Rectal smooth muscle tissue (tissue), 1 donor: ENCODE results near the gene PFKL.

Source experiments
- H3K27ac ChIP-seq: one replicate; pipeline ENCODE4 v1.7.0; 2013; ENCODE audit warnings: low read depth, low read length, inconsistent platforms
- H3K27me3 ChIP-seq: one replicate; pipeline ENCODE4 v1.7.0; 2013; ENCODE audit warnings: low read length; ENCODE audit not compliant: control insufficient read depth, insufficient read depth
- H3K36me3 ChIP-seq: one replicate; pipeline ENCODE4 v1.7.0; 2013; ENCODE audit warnings: low read length; ENCODE audit not compliant: control insufficient read depth, insufficient read depth
- H3K4me1 ChIP-seq: one replicate; pipeline ENCODE4 v1.7.0; 2013; ENCODE audit warnings: low read length; ENCODE audit not compliant: control insufficient read depth, insufficient read depth
- H3K4me3 ChIP-seq: one replicate; pipeline ENCODE4 v1.7.0; 2013; ENCODE audit warnings: low read length
- H3K9ac ChIP-seq: one replicate; pipeline ENCODE4 v1.7.0; 2013; ENCODE audit warnings: low read length

PFKL gene

DNA sequence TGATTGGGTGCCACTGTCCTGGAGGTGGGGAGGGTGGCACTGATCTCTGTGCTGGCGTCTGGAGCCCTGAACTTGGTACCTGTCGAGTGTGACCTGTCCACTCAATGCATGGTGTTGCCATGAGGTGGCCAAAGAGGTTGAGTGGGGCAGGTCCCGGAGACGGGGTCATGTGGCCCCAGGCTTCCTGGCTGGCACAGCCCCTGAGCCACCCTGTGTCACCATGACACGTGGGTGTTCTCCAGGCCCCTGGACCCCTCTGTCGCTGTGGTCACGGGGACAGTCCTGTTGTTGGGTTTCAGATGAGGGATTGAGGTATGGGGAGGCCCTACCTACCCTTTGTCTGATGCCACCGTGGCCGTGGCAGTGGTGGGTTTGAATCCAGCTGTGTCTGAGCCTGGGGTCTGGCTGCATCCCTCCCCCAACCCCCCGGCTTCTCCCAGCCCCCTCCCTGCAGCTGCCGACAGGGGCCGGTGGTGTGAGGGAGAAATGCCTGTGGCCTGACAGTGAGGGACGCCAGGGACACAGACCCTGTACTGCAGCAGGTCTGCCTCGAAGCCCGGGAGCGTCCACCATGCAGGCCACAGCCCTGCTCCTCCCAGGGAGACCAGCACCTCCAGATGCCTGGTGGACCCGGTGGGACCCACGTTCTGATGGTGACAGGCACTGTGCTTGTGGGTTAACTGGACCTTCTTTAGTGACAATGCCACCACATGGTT lies 65.6 kb downstream of the PFKL start:
- Histone ChIP-seq H3K4me1 (no peaks in the 10 kb centered on the region), H3K27ac (no peak overlapping the region), H3K9ac (no peak overlapping the region), H3K4me3 (no peak overlapping the region), H3K27me3 (peaks cover 13% of the 10 kb centered on the region), H3K36me3 (no peaks in the 10 kb centered on the region)

GRCh38 chr21:44365967-44366585 lies 66.2 kb downstream of the PFKL start:
- Histone ChIP-seq H3K4me1 (no peaks in the 10 kb centered on the region), H3K9ac (no peak overlapping the region), H3K4me3 (no peak overlapping the region), H3K27ac (no peak overlapping the region), H3K36me3 (no peaks in the 10 kb centered on the region), H3K27me3 (peaks cover 17% of the 10 kb centered on the region)

GRCh38 chr21:44366586-44367211 lies 66.8 kb downstream of the PFKL start:
- no peaks in the 10 kb centered on the region for H3K36me3 ChIP-seq
- peaks cover 17% of the 10 kb centered on the region for H3K27me3 ChIP-seq
- no peak overlapping the region for H3K9ac ChIP-seq
- H3K4me1 ChIP-seq, result no peaks in the 10 kb centered on the region
- H3K4me3 ChIP-seq, result no peak overlapping the region
- no peak overlapping the region for H3K27ac ChIP-seq

GRCh38 chr21:44368711-44369446 lies 69.0 kb downstream of the PFKL start:
- Histone ChIP-seq H3K27me3 (peaks cover 16% of the 10 kb centered on the region), H3K27ac (no peak overlapping the region), H3K4me3 (no peak overlapping the region), H3K36me3 (no peaks in the 10 kb centered on the region), H3K4me1 (no peaks in the 10 kb centered on the region), H3K9ac (no peak overlapping the region)

DNA sequence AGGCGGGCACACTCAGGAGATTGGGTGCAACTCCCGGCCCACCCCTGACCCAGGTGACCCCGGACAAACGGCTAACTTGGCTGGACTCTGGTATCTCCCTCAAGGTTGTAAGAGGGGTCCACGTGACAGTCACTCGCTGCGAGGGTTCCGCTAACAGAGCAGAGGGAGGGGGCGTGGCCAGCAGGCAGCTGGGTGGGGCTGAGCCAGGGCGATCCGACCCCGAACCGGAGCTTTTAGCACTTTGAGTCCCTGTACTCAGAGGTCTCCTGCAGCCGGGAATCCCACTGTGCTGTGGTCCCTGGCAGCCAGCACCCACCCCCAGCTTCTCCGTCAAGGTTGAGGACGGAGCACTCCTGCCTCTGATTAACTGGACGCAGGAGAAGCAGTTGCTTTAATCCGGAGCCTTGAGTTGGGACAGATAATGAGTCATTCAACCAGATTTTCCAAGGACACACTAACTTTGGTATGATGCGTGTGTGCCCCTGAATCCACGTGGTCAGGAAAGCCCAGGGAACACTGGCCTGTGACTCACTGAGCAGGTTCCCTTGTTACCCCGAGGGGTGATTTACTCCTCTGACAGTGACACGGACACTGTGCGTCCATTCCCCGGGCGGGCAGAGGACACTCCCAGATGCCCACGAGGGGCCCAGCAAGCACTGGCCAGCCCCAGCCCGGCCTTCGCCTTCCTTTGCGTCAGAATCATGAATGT lies 70.3 kb downstream of the PFKL start:
- Histone ChIP-seq H3K36me3 (no peaks in the 10 kb centered on the region), H3K27ac (no peak overlapping the region), H3K27me3 (peaks cover 13% of the 10 kb centered on the region), H3K4me1 (no peaks in the 10 kb centered on the region), H3K4me3 (peak overlapping the region; percentile 27), H3K9ac (no peak overlapping the region)

- H3K27ac ChIP-seq, result no peak overlapping the region
- no peak overlapping the region for H3K9ac ChIP-seq
- no peak overlapping the region for H3K4me3 ChIP-seq
- H3K4me1 ChIP-seq, result no peaks in the 10 kb centered on the region
- H3K27me3 ChIP-seq, result peaks cover 13% of the 10 kb centered on the region
- no peaks in the 10 kb centered on the region for H3K36me3 ChIP-seq
These were observed 71.0 kb downstream of the PFKL start for GRCh38 chr21:44370786-44371410.

DNA sequence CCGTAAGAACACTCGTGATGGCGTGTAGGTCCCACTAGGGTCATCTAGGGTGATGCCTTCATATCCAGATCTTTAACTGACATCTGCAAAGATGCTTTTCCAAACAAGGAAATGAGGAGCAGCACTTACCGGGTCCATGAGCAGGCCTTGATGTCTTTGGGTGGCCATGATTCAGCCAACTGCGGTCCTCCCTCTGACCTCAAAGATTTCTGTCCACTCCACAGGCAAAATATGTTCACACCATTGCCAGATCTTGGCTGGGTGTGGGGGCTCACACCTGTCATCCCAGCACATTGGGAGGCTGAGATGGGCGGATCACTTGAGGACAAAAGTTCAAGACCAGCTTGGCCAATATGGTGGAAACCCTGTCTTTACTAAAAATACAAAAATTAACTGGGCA lies 71.7 kb downstream of the PFKL start:
- no peak overlapping the region for H3K4me3 ChIP-seq
- H3K9ac ChIP-seq, result no peak overlapping the region
- H3K36me3 ChIP-seq, result no peaks in the 10 kb centered on the region
- no peak overlapping the region for H3K27ac ChIP-seq
- peaks cover 13% of the 10 kb centered on the region for H3K27me3 ChIP-seq
- H3K4me1 ChIP-seq, result no peaks in the 10 kb centered on the region

DNA sequence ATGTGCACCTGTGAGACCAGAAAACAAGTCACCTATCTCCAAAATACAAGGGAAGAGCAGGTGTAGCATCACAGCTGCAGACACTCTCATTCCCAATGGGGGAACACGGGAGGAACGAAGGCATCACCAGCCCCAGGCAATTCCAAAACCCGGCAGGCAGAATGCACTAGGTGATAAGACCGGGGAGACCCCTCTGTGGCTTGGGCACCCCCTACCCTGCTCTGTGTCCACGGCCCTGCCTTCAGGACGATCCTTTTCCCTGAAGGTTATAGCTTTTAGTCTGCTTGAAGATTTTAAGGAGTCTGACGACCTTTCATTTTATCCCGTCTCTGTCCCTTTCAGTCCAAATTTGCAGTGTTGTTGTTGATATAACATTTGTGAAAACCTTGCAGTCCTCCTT lies 72.8 kb downstream of the PFKL start:
- Histone ChIP-seq H3K36me3 (no peaks in the 10 kb centered on the region), H3K27me3 (peaks cover 13% of the 10 kb centered on the region), H3K27ac (no peak overlapping the region), H3K9ac (no peak overlapping the region), H3K4me3 (no peak overlapping the region), H3K4me1 (no peaks in the 10 kb centered on the region)

GRCh38 chr21:44374601-44375280 lies 74.9 kb downstream of the PFKL start:
- Histone ChIP-seq H3K27ac (no peak overlapping the region), H3K9ac (no peak overlapping the region), H3K4me1 (no peaks in the 10 kb centered on the region), H3K4me3 (no peak overlapping the region), H3K27me3 (peaks cover 4% of the 10 kb centered on the region), H3K36me3 (no peaks in the 10 kb centered on the region)

DNA sequence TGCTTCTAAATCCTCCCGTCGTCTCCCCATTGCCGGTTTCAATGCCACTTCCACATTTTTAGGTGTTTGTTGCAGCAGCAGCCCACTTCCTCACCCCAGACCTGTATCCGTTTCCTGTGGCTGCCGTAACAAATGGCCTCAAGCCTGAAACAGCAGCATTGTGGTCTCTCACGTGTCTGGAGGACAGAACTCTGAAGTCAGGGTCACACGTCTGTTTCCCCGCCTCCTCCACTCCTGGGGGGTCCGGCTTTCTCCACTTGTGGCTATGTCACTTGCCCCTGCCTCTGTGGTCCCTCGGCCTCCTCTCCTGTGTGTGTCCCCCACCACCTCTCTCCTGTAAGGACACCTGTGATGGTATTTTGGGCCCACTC lies 75.4 kb downstream of the PFKL start:
- H3K9ac ChIP-seq, result no peak overlapping the region
- H3K36me3 ChIP-seq, result no peaks in the 10 kb centered on the region
- H3K27ac ChIP-seq, result no peak overlapping the region
- H3K4me1 ChIP-seq, result no peaks in the 10 kb centered on the region
- H3K4me3 ChIP-seq, result no peak overlapping the region
- H3K27me3 ChIP-seq, result peaks cover 4% of the 10 kb centered on the region

DNA sequence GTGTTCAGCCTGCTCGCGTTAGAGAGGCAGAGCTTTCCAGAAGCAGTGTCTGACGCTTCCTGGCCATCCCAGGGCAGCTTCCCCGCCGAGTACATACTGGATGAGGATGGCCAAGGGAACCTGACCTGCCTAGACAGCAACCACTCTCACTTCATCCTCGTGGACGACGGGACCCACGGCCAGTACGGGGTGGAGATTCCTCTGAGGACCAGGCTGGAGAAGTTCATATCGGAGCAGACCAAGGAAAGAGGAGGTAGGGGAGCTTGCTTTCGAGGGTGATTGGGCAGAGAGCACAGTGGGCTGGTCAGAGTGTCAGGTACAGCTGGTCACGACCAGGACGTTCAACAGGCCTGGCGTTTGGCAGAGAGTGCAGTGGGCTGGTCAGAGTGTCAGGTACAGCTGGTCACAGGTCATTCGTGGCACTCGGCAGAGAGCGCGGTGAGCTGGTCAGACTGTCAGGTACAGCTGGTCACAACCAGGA lies 75.9 kb downstream of the PFKL start:
- Histone ChIP-seq H3K27ac (no peak overlapping the region), H3K4me3 (no peak overlapping the region), H3K36me3 (no peaks in the 10 kb centered on the region), H3K27me3 (peaks cover 2% of the 10 kb centered on the region), H3K4me1 (no peaks in the 10 kb centered on the region), H3K9ac (no peak overlapping the region)
